AG10803 (cell line): ENCODE results near the gene POLR2M.

Experiments used
- DNase-seq: peaks from one replicate; pipeline ENCODE4 v3.0.0; 2010; ENCODE audit warnings: low read depth
- H3K4me3 ChIP-seq: 2 replicates; pipeline ENCODE4 v1.5.1; 2011; ENCODE audit warnings: mild to moderate bottlenecking, low read length, control low read depth
- CTCF ChIP-seq: conservative IDR thresholded peaks from 2 replicates; pipeline ENCODE4 v1.5.1; 2011; ENCODE audit warnings: mild to moderate bottlenecking, low read length, control low read depth, inconsistent platforms

POLR2M gene

GRCh38 chr15:57691082-57691481 lies 15.4 kb upstream of the POLR2M start:
- no peak for TF ChIP-seq CTCF
- no peak overlapping the region for H3K4me3 ChIP-seq
- no peak for DNase-seq

- no peak for TF ChIP-seq CTCF
- DNase-seq, result peak; percentile 43
These were observed 13.8 kb upstream of the POLR2M start for GRCh38 chr15:57692709-57693108.

GRCh38 chr15:57694279-57694678 lies 12.2 kb upstream of the POLR2M start:
- no peak for TF ChIP-seq CTCF
- DNase-seq, result peak; percentile 74
- H3K4me3 ChIP-seq, result no peak overlapping the region

More at GRCh38 chr15:57692709-57693108, 13.8 kb upstream of the POLR2M start:
- no peak overlapping the region for H3K4me3 ChIP-seq

GRCh38 chr15:57696146-57696545 lies 10.4 kb upstream of the POLR2M start:
- TF ChIP-seq CTCF, result no peak
- no peak overlapping the region for H3K4me3 ChIP-seq
- DNase-seq, result no peak

- no peak for TF ChIP-seq CTCF
- no peak overlapping the region for H3K4me3 ChIP-seq
- DNase-seq, result peak; percentile 80
These were observed 8.9 kb upstream of the POLR2M start for GRCh38 chr15:57697588-57697987.

- no peak for DNase-seq
- TF ChIP-seq CTCF, result no peak
- H3K4me3 ChIP-seq, result no peak overlapping the region
These were observed 8.3 kb upstream of the POLR2M start for GRCh38 chr15:57698243-57698642.

- no peak overlapping the region for H3K4me3 ChIP-seq
- DNase-seq, result no peak
- no peak for TF ChIP-seq CTCF
These were observed 7.5 kb upstream of the POLR2M start for GRCh38 chr15:57698991-57699390.
